Karpas-422 (cell line): ENCODE results near the gene KIAA1549. TPM values are rescaled to one million over a fixed set of nuclear protein-coding genes. Genes with fewer than 3 reads are reported as not detected.

Experiments
- DNase-seq: peaks from one replicate; pipeline ENCODE4 v3.0.0-alpha.2; 2015
- H2AFZ ChIP-seq: fragments of 200-600 bp; sonication (generic); 2 replicates; pipeline ENCODE4 v1.6.1; 2014; ENCODE audit warnings: antibody characterized with exemption, low read length, mixed read lengths
- H3K27ac ChIP-seq: fragments of 200-600 bp; sonication (generic); 2 replicates; pipeline ENCODE4 v1.5.1; 2014; ENCODE audit warnings: mild to moderate bottlenecking, low read length, moderate library complexity
- H3K27me3 ChIP-seq: fragments of 200-600 bp; sonication (generic); 2 replicates; pipeline ENCODE4 v1.6.1; 2014; ENCODE audit warnings: low read length, mixed read lengths
- H3K36me3 ChIP-seq: fragments of 200-600 bp; sonication (generic); 2 replicates; pipeline ENCODE4 v1.6.1; 2014; ENCODE audit warnings: low read length, mixed read lengths; ENCODE audit not compliant: insufficient read depth
- H3K4me1 ChIP-seq: fragments of 200-600 bp; sonication (generic); 2 replicates; pipeline ENCODE4 v1.6.1; 2014; ENCODE audit warnings: mild to moderate bottlenecking, low read length, mixed read lengths
- H3K4me2 ChIP-seq: fragments of 200-600 bp; sonication (generic); 2 replicates; pipeline ENCODE4 v1.6.1; 2014; ENCODE audit warnings: low read length, low read depth, mild to moderate bottlenecking; ENCODE audit not compliant: poor library complexity, severe bottlenecking
- H3K4me3 ChIP-seq: fragments of 200-600 bp; sonication (generic); 2 replicates; pipeline ENCODE4 v1.5.1; 2014; ENCODE audit warnings: mild to moderate bottlenecking, antibody characterized with exemption, low read length, mixed read lengths
- H3K79me2 ChIP-seq: fragments of 200-600 bp; sonication (generic); 2 replicates; pipeline ENCODE4 v1.6.1; 2014; ENCODE audit warnings: mild to moderate bottlenecking, low read length, mixed read lengths
- H3K9ac ChIP-seq: fragments of 200-600 bp; sonication (generic); 2 replicates; pipeline ENCODE4 v1.6.0; 2014; ENCODE audit warnings: low read length
- H3K9me2 ChIP-seq: fragments of 200-600 bp; sonication (generic), shearing (Covaris generic); replicated peaks from 2 replicates; pipeline ENCODE4 v1.6.0; 2014; ENCODE audit warnings: mild to moderate bottlenecking, low read length, moderate library complexity; ENCODE audit not compliant: insufficient read depth
- H3K9me3 ChIP-seq: fragments of 300-700, 200-600 bp; sonication (generic); 2 replicates; pipeline ENCODE4 v1.6.1; 2014; ENCODE audit warnings: low read length, mixed read lengths
- H4K20me1 ChIP-seq: fragments of 200-600 bp; sonication (generic); 2 replicates; pipeline ENCODE4 v1.6.1; 2014; ENCODE audit warnings: mild to moderate bottlenecking, antibody characterized with exemption, low read length, low read depth; ENCODE audit not compliant: insufficient read depth
- total RNA-seq: library from RNA; depleted of rRNA; stranded (reverse); fragments of >200 nt; shearing (Covaris generic); gene quantifications from 2 replicates; pipeline ENCODE4 v1.2.3, GENCODE V29; 2014; ENCODE audit warnings: low replicate concordance

KIAA1549 gene
- total RNA-seq, 1 experiment from 2014 or later, result not detected

DNA sequence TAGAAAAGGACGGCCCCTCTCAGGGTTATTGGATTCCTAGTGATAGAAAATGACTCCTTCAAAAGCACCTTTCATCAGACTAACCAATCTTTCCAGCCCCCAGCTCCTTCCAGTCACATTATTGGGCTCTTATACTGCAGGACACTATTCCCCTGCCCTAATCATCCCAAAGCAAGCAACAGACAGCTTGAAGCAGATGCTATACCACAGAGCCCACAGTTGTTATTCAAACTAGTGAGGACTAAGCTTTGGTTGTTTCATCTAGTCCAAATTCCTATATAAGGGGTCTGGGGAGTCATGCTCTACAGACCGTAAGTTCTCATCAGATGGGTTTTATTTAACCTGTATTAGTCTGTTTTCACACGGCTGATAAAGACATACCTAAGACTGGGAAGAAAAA, 30.2 kb upstream of the KIAA1549 start:
- H3K79me2 ChIP-seq, result no peaks in the 10 kb centered on the region

DNA sequence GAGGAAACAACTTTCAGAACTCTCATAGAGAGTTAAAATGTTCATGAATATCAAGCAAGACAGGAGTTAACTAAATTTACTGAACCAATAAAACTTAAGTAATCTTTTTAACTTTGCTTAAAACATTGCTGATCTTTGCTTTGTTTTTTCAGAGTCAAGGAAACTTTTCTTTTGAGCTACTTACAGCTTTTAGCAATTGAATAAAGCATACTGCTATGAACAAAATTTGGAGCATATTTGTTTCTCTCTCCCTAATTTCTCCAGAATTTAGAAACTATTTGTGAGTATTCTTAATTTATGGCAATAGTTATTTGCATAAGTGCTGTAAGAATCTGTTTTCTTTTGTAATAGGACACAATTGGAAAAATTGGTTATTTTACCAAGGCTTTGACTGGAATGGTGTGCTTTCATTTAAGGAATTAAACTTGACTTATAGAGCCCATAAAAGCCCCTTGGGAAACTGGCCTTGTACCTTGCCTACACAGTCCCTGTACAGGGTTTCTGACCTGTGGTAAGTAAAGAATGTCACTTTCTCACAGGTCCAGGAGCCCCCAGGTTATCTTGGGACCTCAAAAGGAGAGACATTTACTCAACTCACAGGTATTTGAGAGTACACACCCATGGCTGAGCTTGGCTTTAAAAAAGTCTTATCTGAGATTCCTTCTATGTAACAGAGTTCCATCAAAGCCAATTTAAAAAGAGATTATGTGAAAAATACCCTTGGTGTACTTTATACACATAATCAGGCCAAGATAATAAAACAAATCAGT, 23.3 kb upstream of the KIAA1549 start:
- no peaks in the 10 kb centered on the region for H3K36me3 ChIP-seq
- H3K9ac ChIP-seq, result no peak overlapping the region
- no peak overlapping the region for H3K4me3 ChIP-seq
- H3K4me2 ChIP-seq, result no peak overlapping the region
- no peaks in the 10 kb centered on the region for H3K9me3 ChIP-seq
- H4K20me1 ChIP-seq, result no peaks in the 10 kb centered on the region
- H3K4me1 ChIP-seq, result no peaks in the 10 kb centered on the region
- no peak overlapping the region for H3K27ac ChIP-seq
- H3K9me2 ChIP-seq, result no peaks in the 10 kb centered on the region
- no peak for DNase-seq
- no peak overlapping the region for H2AFZ ChIP-seq
- H3K27me3 ChIP-seq, result no peaks in the 10 kb centered on the region
- H3K79me2 ChIP-seq, result no peaks in the 10 kb centered on the region

More for the DNA sequence above, 30.2 kb upstream of the KIAA1549 start:
- H4K20me1 ChIP-seq, result no peaks in the 10 kb centered on the region
- H3K27ac ChIP-seq, result no peak overlapping the region
- no peak overlapping the region for H3K4me2 ChIP-seq
- H3K9ac ChIP-seq, result no peak overlapping the region
- no peaks in the 10 kb centered on the region for H3K27me3 ChIP-seq
- no peak for DNase-seq
- H3K4me1 ChIP-seq, result no peaks in the 10 kb centered on the region
- no peak overlapping the region for H2AFZ ChIP-seq
- no peaks in the 10 kb centered on the region for H3K9me2 ChIP-seq
- H3K4me3 ChIP-seq, result no peak overlapping the region
- H3K36me3 ChIP-seq, result no peaks in the 10 kb centered on the region
- no peaks in the 10 kb centered on the region for H3K9me3 ChIP-seq

DNA sequence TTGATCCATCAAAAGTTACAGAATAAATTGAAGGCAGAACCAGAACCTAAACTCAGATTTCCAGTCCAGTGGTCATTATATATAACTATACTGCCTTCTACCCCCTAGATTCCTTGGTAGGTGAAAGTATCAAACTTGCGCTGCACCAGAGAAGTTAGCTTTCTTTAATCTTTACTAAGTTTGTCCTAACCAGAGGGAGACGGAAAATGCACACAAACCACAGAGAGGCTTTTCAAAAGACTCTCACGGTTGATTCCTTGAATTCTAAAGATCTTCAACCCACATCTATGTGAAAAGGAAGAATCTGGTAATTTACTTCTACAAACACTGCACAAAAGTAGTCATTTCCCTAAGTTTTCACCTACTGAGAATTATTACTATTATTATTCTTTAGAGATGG, 18.2 kb upstream of the KIAA1549 start:
- DNase-seq, result no peak
- H3K79me2 ChIP-seq, result no peaks in the 10 kb centered on the region
- no peak overlapping the region for H3K4me3 ChIP-seq
- no peak overlapping the region for H2AFZ ChIP-seq
- H3K9me3 ChIP-seq, result no peaks in the 10 kb centered on the region
- no peaks in the 10 kb centered on the region for H4K20me1 ChIP-seq
- H3K27me3 ChIP-seq, result no peaks in the 10 kb centered on the region
- H3K36me3 ChIP-seq, result no peaks in the 10 kb centered on the region
- H3K27ac ChIP-seq, result no peak overlapping the region
- H3K4me1 ChIP-seq, result no peaks in the 10 kb centered on the region
- H3K9me2 ChIP-seq, result no peaks in the 10 kb centered on the region
- H3K4me2 ChIP-seq, result no peak overlapping the region
- H3K9ac ChIP-seq, result no peak overlapping the region

DNA sequence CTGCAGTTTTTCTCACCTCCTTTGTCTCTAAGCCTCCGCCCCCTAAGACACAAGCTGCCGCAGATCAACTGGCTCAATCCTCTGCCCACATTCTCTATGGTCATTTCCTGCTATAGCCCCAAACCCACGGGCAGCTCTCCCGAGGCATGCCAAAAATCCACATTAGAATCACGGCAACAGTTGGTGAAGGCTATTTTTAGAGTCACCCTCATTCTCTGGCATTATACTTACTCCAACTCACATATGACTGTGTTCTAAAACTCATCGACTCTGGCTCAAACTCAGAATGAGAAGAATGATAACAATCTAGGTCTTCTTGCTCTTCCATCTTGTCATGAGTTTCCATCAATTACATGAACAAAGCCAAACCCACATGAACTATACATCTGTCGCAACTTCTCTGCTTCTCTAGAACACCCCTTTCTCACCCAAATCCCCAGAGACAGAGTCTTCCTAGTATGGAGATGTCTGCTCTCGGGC, 10.9 kb upstream of the KIAA1549 start:
- DNase-seq, result no peak
- Histone ChIP-seq H3K4me3 (no peak overlapping the region), H3K9ac (no peak overlapping the region), H3K4me2 (no peak overlapping the region), H3K9me2 (no peaks in the 10 kb centered on the region), H4K20me1 (no peaks in the 10 kb centered on the region), H3K36me3 (no peaks in the 10 kb centered on the region), H3K4me1 (no peaks in the 10 kb centered on the region), H3K79me2 (no peaks in the 10 kb centered on the region), H3K27ac (no peak overlapping the region), H2AFZ (no peak overlapping the region), H3K9me3 (peaks cover 8% of the 10 kb centered on the region), H3K27me3 (0 out of 2 replicates have a peak, but pooled peaks cover 4% of the 10 kb centered on the region)

DNA sequence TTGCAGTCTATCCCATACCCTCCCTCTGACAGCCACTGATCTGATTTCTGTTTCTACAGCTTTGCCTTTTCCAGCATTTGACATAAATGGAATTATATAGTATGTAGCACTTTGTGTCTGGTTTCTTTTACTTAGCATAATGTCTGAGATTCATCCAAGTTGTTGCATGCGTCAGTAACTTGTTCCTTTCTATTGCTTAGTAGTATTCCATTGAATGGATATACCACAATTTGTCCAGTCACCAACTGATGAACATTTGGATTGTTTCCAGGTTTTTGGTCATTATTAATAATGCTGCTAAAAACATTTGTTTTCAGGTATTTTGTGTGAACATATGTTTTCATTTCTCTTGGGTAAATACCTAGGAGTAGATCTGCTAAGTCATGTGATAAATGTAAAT, 6.5 kb upstream of the KIAA1549 start:
- no peak overlapping the region for H3K27ac ChIP-seq
- H3K36me3 ChIP-seq, result no peaks in the 10 kb centered on the region
- no peak overlapping the region for H3K4me3 ChIP-seq
- H3K27me3 ChIP-seq, result 0 out of 2 replicates have a peak, but pooled peaks cover 4% of the 10 kb centered on the region
- H3K9me2 ChIP-seq, result no peaks in the 10 kb centered on the region
- no peaks in the 10 kb centered on the region for H3K79me2 ChIP-seq
- no peak overlapping the region for H3K4me2 ChIP-seq
- H3K9ac ChIP-seq, result no peak overlapping the region
- H3K9me3 ChIP-seq, result peaks cover 8% of the 10 kb centered on the region
- H3K4me1 ChIP-seq, result no peaks in the 10 kb centered on the region
- no peaks in the 10 kb centered on the region for H4K20me1 ChIP-seq
- no peak overlapping the region for H2AFZ ChIP-seq
- no peak for DNase-seq

DNA sequence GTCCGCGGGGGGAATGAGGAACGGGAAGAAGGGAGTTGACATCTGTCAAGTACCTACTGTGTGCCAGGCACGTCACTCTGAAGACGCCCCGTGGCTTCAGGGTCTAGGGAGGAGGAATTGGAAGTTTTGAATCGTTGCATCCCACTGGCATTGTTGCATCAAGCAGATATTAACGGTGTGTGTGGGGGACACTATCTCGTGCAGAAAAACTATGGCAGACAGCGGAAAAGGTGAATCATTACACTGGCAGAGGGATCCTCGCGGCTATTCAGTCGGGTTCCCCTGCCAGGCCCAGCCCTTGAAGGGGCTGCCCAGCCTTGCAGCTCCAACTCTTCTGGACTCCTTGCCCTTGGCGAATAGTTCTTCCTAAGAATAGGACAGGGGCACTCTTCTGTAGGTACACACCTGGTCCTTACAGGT, 1.0 kb upstream of the KIAA1549 start:
- DNase-seq, result no peak
- Histone ChIP-seq H3K4me1 (peaks cover 4% of the 10 kb centered on the region; the same call in 1 of the 2 replicates), H3K4me3 (no peak overlapping the region), H3K36me3 (no peaks in the 10 kb centered on the region), H3K79me2 (no peaks in the 10 kb centered on the region), H3K27ac (no peak overlapping the region), H3K9ac (no peak overlapping the region), H3K9me3 (no peaks in the 10 kb centered on the region), H3K9me2 (no peaks in the 10 kb centered on the region), H3K27me3 (no peaks in the 10 kb centered on the region; the same call in 1 of the 2 replicates), H2AFZ (no peak overlapping the region), H3K4me2 (no peak overlapping the region), H4K20me1 (no peaks in the 10 kb centered on the region)

DNA sequence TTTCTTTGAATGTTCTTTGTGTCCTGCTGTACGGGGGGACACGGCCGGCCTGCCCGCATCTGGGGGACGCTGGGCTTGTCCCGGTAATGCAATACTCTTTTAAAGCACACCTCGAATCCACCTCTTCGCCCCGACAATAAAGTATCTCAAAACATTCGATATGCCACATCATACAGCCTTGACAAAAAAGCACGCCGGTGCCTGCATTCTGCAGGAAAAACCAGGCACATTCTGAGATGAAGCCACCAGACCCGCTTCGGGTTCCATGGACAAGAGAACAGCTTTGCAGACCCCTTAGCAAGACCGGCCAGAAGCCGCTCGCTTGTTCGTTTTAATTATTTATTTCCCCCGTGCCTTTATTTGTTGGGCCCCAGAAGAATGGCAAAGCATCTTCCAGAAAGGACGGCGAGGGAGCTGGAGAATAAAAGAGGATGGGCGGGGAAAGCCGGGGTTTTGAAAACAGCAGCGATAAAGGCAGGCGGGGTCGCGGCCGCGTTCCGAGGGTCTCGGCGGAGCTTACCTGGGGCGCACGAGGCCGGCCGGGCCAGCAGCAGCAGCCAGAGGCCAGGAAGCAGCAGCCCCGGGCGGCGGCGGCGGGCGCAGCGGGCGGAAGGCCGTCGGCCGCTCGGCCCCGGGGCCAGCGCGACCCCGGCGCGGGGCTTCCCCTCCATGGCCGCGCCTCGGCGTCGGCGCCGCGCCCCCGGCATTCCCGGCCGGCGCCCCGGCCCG, 462 bp downstream of the KIAA1549 start:
- Histone ChIP-seq H3K4me2 (no peak overlapping the region), H3K27ac (no peak overlapping the region), H3K4me3 (no peak overlapping the region), H2AFZ (no peak overlapping the region), H3K27me3 (no peaks in the 10 kb centered on the region; the same call in 1 of the 2 replicates), H3K79me2 (no peaks in the 10 kb centered on the region), H3K9me3 (no peaks in the 10 kb centered on the region), H3K9ac (no peak overlapping the region), H3K36me3 (no peaks in the 10 kb centered on the region), H3K9me2 (no peaks in the 10 kb centered on the region), H4K20me1 (no peaks in the 10 kb centered on the region), H3K4me1 (peaks cover 4% of the 10 kb centered on the region; the same call in 1 of the 2 replicates)
- no peak for DNase-seq

DNA sequence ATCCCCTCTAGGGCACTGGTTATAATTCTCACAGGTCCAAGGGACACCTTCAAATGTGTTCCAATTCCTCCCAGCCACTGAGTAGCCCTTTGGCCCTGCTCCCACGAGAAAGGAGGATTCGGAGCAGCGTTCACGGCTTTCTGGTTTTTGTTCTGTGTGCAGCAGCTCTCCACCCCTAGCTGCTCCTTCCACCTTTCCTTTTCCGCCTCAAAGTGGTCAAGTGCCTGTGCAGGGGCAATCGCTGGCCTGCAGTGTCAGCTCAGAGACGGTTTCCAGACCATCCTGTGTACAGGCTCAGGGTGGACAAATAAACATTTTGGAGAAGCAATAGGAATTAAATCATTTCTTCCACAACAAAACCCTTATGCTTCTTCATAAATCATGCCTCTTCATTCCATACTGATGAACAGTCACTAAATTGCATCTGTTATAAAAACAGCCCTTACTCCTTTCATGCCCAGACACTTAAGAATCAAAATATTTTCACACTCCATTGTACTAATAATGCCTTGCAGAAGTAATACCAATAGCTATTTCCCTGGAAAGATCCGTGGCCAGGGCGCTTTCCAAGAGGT, 1.1 kb downstream of the KIAA1549 start:
- no peak overlapping the region for H3K4me2 ChIP-seq
- no peak overlapping the region for H2AFZ ChIP-seq
- no peak overlapping the region for H3K4me3 ChIP-seq

More for the DNA sequence above, 1.1 kb downstream of the KIAA1549 start:
- Histone ChIP-seq H3K79me2 (no peaks in the 10 kb centered on the region), H4K20me1 (no peaks in the 10 kb centered on the region), H3K4me1 (peaks cover 4% of the 10 kb centered on the region; the same call in 1 of the 2 replicates), H3K9me2 (no peaks in the 10 kb centered on the region), H3K9ac (no peak overlapping the region), H3K27ac (no peak overlapping the region), H3K9me3 (no peaks in the 10 kb centered on the region), H3K27me3 (no peaks in the 10 kb centered on the region; the same call in 1 of the 2 replicates), H3K36me3 (no peaks in the 10 kb centered on the region)
- no peak for DNase-seq
